CD8-positive, alpha-beta memory T cell (primary cell): ENCODE data around the gene CYP2S1. TPM values are rescaled to one million over a fixed set of nuclear protein-coding genes. Genes with fewer than 3 reads are reported as not detected.
"Not testable (repeated sequence)": the region's sequence is repeated elsewhere in the genome, so short reads cannot be mapped to it uniquely, and the experiment has no call there.

Source experiments
- CTCF ChIA-PET: fragments of 350-600 bp; sonication (Branson Sonifier 250); formaldehyde crosslinking; loops from one replicate; lab custom pipeline; 2021; ENCODE audit warnings: antibody characterized with exemption; lab: Charles Lee
- POLR2A ChIA-PET: fragments of 350-600 bp; sonication (Branson Sonifier 250); formaldehyde crosslinking; loops from one replicate; lab custom pipeline; 2021; ENCODE audit warnings: antibody characterized with exemption; lab: Charles Lee
- DNase-seq, 5 donors: peaks; one replicate each; pipeline versions ENCODE4 v3.0.0 to v3.0.0-alpha.2; 2020 to 2022; ENCODE audit warnings: mixed read lengths in 1 of 5
- H3K27ac ChIP-seq: one replicate; pipeline ENCODE4 v1.7.0; 2013; ENCODE audit warnings: low read depth, mild to moderate bottlenecking, low read length, moderate library complexity
- H3K27me3 ChIP-seq: 2 replicates; pipeline ENCODE4 v1.7.0; 2013; ENCODE audit warnings: low read length, mild to moderate bottlenecking; ENCODE audit not compliant: insufficient read depth, poor library complexity, severe bottlenecking
- H3K36me3 ChIP-seq: 2 replicates; pipeline ENCODE4 v1.7.0; 2013; ENCODE audit warnings: mild to moderate bottlenecking, low read length, moderate library complexity; ENCODE audit not compliant: insufficient read depth
- H3K4me1 ChIP-seq: 2 replicates; pipeline ENCODE4 v1.7.0; 2013; ENCODE audit warnings: mild to moderate bottlenecking, low read length, moderate library complexity; ENCODE audit not compliant: insufficient read depth
- H3K4me3 ChIP-seq: 2 replicates; pipeline ENCODE4 v1.7.0; 2013; ENCODE audit warnings: mild to moderate bottlenecking, low read length
- H3K9me3 ChIP-seq: 2 replicates; pipeline ENCODE4 v1.7.0; 2013; ENCODE audit warnings: mild to moderate bottlenecking, low read length
- H3K27ac Mint-ChIP-seq, 8 donors: one replicate each; pipeline ENCODE4 v1.8.0; 2020 to 2021; ENCODE audit warnings: mixed read lengths in 8 of 8, mild to moderate bottlenecking in 6 of 8, inconsistent platforms in 3 of 8, moderate library complexity in 3 of 8
- H3K27me3 Mint-ChIP-seq, 2 donors: one replicate each; pipeline ENCODE4 v1.8.0; 2020 to 2021; ENCODE audit warnings: mixed read lengths in 2 of 2, mild to moderate bottlenecking in 1 of 2, moderate library complexity in 1 of 2
- H3K36me3 Mint-ChIP-seq, 3 donors: one replicate each; pipeline ENCODE4 v1.8.0; 2020 to 2021; ENCODE audit warnings: mixed read lengths in 3 of 3, inconsistent platforms in 1 of 3, mild to moderate bottlenecking in 1 of 3
- H3K4me1 Mint-ChIP-seq, 3 donors: one replicate each; pipeline ENCODE4 v1.8.0; 2020 to 2021; ENCODE audit warnings: mixed read lengths in 3 of 3, inconsistent platforms in 1 of 3, mild to moderate bottlenecking in 1 of 3
- H3K4me3 Mint-ChIP-seq, 7 donors: one replicate each; pipeline ENCODE4 v1.8.0; 2020 to 2021; ENCODE audit warnings: mixed read lengths in 7 of 7, mild to moderate bottlenecking in 6 of 7, moderate library complexity in 4 of 7, inconsistent platforms in 2 of 7
- H3K9me3 Mint-ChIP-seq, 5 donors: one replicate each; pipeline ENCODE4 v1.8.0; 2020 to 2022; ENCODE audit warnings: mixed read lengths in 5 of 5, mild to moderate bottlenecking in 3 of 5, moderate library complexity in 2 of 5, inconsistent platforms in 1 of 5
- polyA plus RNA-seq: library from polyadenylated mRNA; unstranded; fragments of 300-500 nt; fragmentation: Illumina TruSeq; gene quantifications from one replicate; pipeline ENCODE4 v1.2.3, GENCODE V29; 2021
- total RNA-seq, 2 experiments: library from RNA; stranded (reverse); gene quantifications; one replicate each; pipeline ENCODE4 v1.2.3, GENCODE V29; 2021

Gene CYP2S1
- total and polyA plus RNA-seq, 3 experiments from 2014 or later = not detected

DNA sequence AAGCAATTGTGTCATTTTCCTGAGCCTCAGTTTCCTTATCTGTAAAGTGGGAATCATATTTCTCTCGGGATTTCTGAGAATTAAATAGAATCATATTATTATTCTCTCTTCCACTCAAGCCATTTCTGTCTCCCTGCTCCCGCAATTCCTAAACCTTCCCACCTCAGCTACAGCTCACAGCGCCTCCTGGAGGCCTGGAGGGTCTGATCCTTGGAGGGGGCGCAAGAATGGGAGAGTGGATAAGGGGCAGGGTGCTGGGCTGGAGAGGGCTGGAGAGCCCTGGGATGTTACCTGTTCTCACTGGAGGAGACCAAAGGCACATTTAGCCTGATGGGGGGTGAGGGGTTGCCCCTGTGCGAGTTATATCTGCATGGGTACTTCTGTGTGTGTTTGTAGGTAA is 31.1 kb upstream of the CYP2S1 start:
- no peaks in the 10 kb centered on the region for H3K9me3 Mint-ChIP-seq
- Histone ChIP-seq H3K27ac (no peak overlapping the region), H3K4me1 (no peaks in the 10 kb centered on the region), H3K36me3 (no peaks in the 10 kb centered on the region), H3K27me3 (no peaks in the 10 kb centered on the region), H3K9me3 (no peaks in the 10 kb centered on the region), H3K4me3 (no peak overlapping the region)
- H3K4me3 Mint-ChIP-seq = no peak overlapping the region
- H3K27ac Mint-ChIP-seq = no peak overlapping the region
- DNase-seq = no peak
- no peaks in the 10 kb centered on the region for H3K36me3 Mint-ChIP-seq
- CTCF ChIA-PET = no interaction called here
- H3K4me1 Mint-ChIP-seq = no peaks in the 10 kb centered on the region
- no peaks in the 10 kb centered on the region for H3K27me3 Mint-ChIP-seq
- POLR2A ChIA-PET = no interaction called here

DNA sequence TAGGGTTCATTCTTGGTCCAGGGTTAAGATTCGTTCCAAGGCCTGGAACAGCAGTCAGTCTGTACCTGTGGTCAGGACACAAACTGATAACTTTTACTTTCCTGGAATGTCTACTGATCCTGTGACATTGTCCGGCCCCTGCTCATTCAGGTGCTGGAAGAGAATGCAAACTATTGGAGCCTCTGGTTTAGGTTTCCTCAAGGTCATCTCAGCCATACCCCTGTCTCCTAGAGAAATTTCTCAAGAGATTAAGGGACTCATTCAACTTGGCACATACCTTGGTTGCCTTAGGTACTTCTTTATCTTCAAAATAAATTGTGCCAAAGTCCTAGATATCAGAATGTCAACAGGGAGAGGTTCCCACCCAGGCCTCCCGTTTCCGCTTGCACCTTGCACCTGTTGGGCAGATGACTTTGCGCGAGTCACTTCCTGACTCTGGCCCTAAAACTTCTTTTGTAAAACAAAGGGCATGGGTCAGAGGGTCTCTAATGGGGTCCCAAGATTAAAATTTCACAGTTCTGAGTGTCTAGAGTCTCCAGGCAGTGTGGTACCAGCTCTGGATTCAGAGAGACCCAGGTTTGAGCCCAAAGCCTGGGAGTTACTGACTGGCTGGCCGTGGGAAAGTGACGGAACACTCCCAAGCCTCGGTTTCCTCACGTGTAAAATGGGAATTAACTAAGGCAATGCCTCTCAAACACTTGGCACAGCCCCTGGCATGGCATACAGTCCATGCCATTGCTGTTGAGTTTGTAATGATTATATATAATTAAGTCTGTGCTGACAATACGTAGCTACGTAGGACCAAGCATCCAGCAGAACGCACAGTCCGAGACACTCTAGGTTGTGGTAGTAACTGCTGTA is 25.8 kb upstream of the CYP2S1 start:
- no peak for DNase-seq
- H3K36me3 Mint-ChIP-seq = no peaks in the 10 kb centered on the region
- H3K27ac Mint-ChIP-seq = peak overlapping the region in 1 of 8 donors; percentile 57
- ChIA-PET POLR2A (no interaction called here), CTCF (no interaction called here)
- Histone ChIP-seq H3K27me3 (no peaks in the 10 kb centered on the region), H3K4me3 (no peak overlapping the region), H3K9me3 (no peaks in the 10 kb centered on the region), H3K4me1 (no peaks in the 10 kb centered on the region), H3K36me3 (no peaks in the 10 kb centered on the region), H3K27ac (no peak overlapping the region)
- no peaks in the 10 kb centered on the region for H3K4me1 Mint-ChIP-seq
- H3K9me3 Mint-ChIP-seq = no peaks in the 10 kb centered on the region
- peaks cover 0 to 8% of the 10 kb centered on the region in 2 donors for H3K27me3 Mint-ChIP-seq
- no peak overlapping the region for H3K4me3 Mint-ChIP-seq

DNA sequence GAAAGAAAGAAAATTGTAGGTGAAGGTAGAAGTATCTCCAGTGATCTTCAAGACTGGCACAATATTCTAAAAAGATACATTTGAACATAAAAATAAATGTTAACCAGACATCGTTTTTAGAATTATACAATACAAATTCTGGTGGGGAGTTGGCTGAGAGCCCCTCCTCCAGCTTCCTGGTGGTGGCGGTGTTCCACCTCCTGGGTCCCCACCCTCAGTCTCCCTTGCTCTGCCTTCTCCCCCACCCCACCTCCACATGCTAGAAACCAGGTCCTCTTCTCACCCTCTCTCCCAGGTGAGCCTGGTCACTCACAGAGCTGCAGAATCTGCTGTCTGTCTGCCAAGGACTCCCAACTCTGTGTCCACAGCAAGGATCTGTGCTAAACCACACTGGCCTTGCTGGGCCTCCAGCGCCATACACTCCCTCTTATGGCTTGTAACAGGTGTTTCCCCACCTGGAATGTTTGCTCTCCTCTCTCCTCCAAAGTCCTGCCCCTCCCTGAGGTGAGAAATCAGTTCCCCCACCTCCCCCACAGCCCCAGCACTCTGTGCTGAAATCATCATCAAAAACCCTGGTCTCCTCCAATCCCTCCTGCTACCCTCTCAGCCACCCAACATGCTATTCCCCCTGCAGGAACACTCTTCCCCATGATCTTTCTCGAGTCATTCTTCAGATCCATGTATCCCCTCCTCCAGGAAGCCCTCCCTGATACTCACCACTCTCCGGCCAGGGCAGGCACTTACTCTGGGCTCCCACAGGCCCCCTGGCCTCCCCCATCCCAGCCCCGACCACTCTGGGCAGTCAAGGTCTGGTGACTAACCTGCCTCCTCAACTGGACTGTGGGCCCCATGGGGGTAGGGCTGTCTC is 20.5 kb upstream of the CYP2S1 start:
- Histone ChIP-seq H3K9me3 (no peaks in the 10 kb centered on the region), H3K4me3 (no peak overlapping the region), H3K36me3 (no peaks in the 10 kb centered on the region), H3K27me3 (no peaks in the 10 kb centered on the region), H3K4me1 (peaks cover 15% of the 10 kb centered on the region), H3K27ac (no peak overlapping the region)
- Mint-ChIP-seq H3K27me3 (peaks cover 2 to 8% of the 10 kb centered on the region in 2 donors), H3K9me3 (no peaks in the 10 kb centered on the region), H3K4me3 (no peak overlapping the region), H3K27ac (peak overlapping the region in 1 of 8 donors; percentile 38), H3K4me1 (peaks cover 8 to 11% (median 10%) of the 10 kb centered on the region in 3 donors), H3K36me3 (no peaks in the 10 kb centered on the region)
- no peak for DNase-seq
- POLR2A ChIA-PET = no interaction called here
- CTCF ChIA-PET = no interaction called here

DNA sequence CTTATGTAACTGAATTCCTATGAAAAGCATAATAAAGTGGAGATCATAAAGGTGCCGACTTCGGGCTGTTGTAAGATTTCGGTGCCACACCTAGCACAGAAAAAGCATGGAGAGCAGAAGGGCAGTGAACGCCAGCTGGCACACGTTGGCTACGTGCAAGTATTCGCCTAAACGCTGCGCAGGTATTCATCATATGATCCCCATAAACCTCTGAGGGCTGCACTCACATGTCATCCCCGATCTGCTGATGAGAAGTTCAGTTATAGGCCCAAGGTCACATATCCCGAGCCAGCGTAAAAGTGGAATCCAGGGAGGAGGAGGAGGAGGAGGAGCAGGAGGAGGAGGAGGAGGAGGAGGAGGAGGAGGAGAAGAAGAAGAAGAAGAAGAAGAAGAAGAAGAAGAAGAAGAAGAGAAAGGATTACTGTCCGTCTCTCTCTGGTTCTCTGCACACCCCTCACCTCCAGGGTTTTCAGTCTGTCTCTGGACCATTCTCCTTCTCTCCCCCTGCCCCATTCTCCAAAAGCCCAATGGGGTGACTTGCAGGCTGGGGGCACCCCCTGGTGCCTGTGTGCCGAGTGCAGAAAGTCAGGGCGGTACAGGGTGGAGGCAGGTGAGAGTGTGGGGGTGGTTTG is 18.6 kb upstream of the CYP2S1 start:
- Histone ChIP-seq H3K36me3 (no peaks in the 10 kb centered on the region), H3K4me1 (peaks cover 15% of the 10 kb centered on the region), H3K9me3 (no peaks in the 10 kb centered on the region), H3K27ac (no peak overlapping the region), H3K4me3 (no peak overlapping the region), H3K27me3 (no peaks in the 10 kb centered on the region)
- no peak overlapping the region for H3K4me3 Mint-ChIP-seq
- no peaks in the 10 kb centered on the region for H3K9me3 Mint-ChIP-seq
- CTCF ChIA-PET = no interaction called here
- peak overlapping the region in 1 of 8 donors; percentile 79 for H3K27ac Mint-ChIP-seq
- H3K4me1 Mint-ChIP-seq = peaks cover 8 to 11% (median 10%) of the 10 kb centered on the region in 3 donors
- DNase-seq = no peak
- H3K27me3 Mint-ChIP-seq = peaks cover 0 to 2% of the 10 kb centered on the region in 2 donors
- no peaks in the 10 kb centered on the region for H3K36me3 Mint-ChIP-seq
- POLR2A ChIA-PET = no interaction called here

DNA sequence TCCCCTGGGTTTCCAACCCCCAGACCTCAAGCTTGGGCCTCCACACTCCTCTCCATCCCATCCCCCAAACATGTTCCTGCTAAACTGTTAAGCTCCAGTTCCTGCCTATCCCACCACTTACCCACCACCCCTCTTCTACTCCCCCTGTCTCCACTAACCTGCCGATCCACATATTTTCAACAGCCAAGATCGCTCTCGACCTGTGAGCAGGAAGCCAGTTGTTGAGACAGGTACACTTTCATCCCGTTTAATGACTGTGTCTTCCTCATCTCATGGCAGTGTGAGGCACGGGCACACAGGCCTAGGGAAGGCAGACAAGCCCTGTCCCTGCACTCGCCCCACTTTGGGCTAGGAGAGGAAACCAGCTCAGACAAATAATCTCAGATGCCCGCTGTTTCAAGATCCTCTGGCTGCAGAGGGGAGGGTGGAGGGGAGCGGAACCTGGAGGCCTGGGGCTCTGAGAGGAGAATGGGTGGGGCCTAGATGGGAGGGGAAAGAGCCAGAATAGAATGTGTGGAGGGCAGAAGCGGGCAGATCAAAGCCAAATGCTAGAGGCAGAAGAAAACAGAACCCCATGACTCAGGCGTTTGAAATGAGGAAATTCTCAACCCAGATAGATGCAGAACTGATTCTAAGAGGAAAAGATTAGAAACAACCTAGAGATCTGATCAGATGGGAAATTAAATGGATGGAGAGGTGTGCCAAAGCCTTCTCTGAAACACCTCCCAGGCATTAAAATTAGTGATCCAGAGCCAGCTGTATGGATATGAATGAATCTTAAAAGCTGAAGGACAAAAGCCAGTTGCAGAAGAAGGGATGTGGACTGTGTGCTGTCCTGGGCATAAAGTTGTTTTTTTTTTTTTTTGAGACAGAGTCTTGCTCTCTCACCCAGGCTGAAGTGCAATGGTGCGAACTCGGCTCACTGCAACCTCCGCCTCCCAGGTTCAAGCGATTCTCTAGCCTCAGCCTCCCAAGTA is 16.9 kb upstream of the CYP2S1 start:
- Histone ChIP-seq H3K27ac (no peak overlapping the region), H3K4me1 (peaks cover 15% of the 10 kb centered on the region), H3K9me3 (no peaks in the 10 kb centered on the region), H3K27me3 (no peaks in the 10 kb centered on the region), H3K4me3 (no peak overlapping the region), H3K36me3 (no peaks in the 10 kb centered on the region)
- H3K4me1 Mint-ChIP-seq = peaks cover 8 to 11% (median 10%) of the 10 kb centered on the region in 3 donors
- ChIA-PET CTCF (interaction anchor here (1.0 to 1.5 kb wide), 2 partner anchors 10 to 32 kb away, joined by 3 to 4 read pairs; no protein-coding TSS in a partner anchor), POLR2A (no interaction called here)
- H3K36me3 Mint-ChIP-seq = no peaks in the 10 kb centered on the region
- H3K9me3 Mint-ChIP-seq = no peaks in the 10 kb centered on the region
- H3K4me3 Mint-ChIP-seq = peak overlapping the region in 3 of 7 donors; percentile 21 to 43 (median 36)
- peaks cover 0 to 2% of the 10 kb centered on the region in 2 donors for H3K27me3 Mint-ChIP-seq
- peak in 2 of 5 donors; percentile 21 to 54 for DNase-seq
- H3K27ac Mint-ChIP-seq = peak overlapping the region in 4 of 8 donors; percentile 20 to 76 (median 58)

DNA sequence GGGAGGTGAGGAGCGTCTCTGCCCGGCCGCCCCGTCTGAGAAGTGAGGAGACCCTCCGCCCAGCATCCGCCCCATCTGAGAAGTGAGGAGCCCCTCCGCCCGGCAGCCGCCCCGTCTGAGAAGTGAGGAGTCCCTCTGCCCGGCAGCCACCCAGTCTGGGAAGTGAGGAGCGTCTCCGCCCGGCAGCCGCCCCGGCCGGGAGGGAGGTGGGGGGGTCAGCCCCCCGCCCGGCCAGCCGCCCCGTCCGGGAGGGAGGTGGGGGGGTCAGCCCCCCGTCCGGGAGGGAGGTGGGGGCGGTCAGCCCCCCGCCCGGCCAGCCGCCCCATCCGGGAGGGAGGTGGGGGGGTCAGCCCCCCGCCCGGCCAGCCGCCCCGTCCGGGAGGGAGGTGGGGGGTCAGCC is 12.8 kb upstream of the CYP2S1 start:
- H3K36me3 ChIP-seq, H3K27me3 Mint-ChIP-seq, POLR2A ChIA-PET, H3K27ac ChIP-seq, H3K36me3 Mint-ChIP-seq, H3K27me3 ChIP-seq, H3K9me3 Mint-ChIP-seq, H3K27ac Mint-ChIP-seq, DNase-seq, CTCF ChIA-PET, H3K4me3 ChIP-seq, H3K4me3 Mint-ChIP-seq, H3K9me3 ChIP-seq: not testable (repeated sequence)
- H3K4me1 ChIP-seq = peaks cover 15% of the 10 kb centered on the region
- H3K4me1 Mint-ChIP-seq = peaks cover 8 to 11% (median 10%) of the 10 kb centered on the region in 3 donors
